ENCODE results near the gene GCC2.
"Not testable (repeated sequence)": the region's sequence is repeated elsewhere in the genome, so short reads cannot be mapped to it uniquely, and the experiment has no call there.

Gene GCC2

DNA sequence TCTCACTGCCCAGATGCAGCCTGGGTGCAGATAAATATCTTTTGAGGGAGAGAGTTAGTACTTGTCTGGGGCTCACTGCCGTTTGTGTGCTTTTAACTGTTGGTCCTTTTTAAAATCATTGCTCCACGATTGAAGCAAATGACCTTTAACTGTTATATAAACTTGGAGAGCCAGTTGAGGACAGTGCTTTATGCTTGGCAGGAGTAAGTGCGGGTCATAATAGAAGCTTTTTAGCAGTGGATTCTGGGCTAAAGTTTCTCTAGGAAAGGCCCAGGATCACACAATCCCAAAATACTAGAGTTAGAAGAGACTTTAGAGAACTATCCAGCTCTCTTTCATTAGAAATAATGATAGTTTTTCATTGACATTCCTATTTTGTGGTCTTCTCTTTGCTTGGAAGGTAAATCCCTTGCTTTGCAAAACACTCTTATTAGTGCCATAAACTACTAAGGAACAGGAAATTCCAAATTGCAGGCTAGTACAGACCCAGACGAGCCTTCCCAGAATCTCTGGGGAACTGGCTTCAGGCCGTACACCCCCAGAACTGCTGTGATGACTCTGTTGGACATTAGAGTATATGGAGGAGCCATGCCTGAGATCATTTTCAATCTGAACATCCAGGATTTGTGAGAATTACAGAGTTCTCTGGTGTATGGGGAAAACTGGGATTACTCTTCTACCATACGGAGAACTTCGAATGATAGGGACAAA lies 104.4 kb downstream of the GCC2 start:
- no peak for DNase-seq (ENCODE audit: low read depth)
- TF ChIP-seq, protein P1, sequence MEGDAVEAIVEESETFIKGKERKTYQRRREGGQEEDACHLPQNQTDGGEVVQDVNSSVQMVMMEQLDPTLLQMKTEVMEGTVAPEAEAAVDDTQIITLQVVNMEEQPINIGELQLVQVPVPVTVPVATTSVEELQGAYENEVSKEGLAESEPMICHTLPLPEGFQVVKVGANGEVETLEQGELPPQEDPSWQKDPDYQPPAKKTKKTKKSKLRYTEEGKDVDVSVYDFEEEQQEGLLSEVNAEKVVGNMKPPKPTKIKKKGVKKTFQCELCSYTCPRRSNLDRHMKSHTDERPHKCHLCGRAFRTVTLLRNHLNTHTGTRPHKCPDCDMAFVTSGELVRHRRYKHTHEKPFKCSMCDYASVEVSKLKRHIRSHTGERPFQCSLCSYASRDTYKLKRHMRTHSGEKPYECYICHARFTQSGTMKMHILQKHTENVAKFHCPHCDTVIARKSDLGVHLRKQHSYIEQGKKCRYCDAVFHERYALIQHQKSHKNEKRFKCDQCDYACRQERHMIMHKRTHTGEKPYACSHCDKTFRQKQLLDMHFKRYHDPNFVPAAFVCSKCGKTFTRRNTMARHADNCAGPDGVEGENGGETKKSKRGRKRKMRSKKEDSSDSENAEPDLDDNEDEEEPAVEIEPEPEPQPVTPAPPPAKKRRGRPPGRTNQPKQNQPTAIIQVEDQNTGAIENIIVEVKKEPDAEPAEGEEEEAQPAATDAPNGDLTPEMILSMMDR (conservative IDR thresholded peaks at IDR 0.05; ENCODE audit: low read depth, low read length): no peak
- no peak overlapping the region for H3K4me3 ChIP-seq (ENCODE audit: low read depth, low read length)

DNA sequence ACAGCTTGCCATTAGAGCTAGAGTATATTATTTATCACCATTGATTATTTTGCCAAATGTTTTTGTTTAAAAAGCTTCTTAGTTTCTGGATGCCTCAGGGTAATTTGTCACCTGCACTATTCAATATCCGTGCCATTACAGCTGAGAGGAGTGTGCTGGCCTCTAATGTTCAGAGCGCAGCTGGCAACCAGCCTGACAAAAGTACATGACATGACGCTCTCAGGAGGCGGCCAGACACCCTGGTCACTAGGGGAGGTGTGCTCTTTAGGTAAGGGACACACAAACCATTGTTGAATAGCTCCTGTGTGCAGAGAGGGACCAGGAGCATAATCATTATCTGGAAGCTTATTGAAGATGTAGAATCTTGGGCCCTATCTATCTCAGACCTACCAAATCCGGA lies 105.5 kb downstream of the GCC2 start:
- no peak overlapping the region for H3K4me3 ChIP-seq (ENCODE audit: low read depth, low read length)
- TF ChIP-seq, protein P1 (conservative IDR thresholded peaks at IDR 0.05; ENCODE audit: low read depth, low read length): no peak
- no peak for DNase-seq (ENCODE audit: low read depth)

DNA sequence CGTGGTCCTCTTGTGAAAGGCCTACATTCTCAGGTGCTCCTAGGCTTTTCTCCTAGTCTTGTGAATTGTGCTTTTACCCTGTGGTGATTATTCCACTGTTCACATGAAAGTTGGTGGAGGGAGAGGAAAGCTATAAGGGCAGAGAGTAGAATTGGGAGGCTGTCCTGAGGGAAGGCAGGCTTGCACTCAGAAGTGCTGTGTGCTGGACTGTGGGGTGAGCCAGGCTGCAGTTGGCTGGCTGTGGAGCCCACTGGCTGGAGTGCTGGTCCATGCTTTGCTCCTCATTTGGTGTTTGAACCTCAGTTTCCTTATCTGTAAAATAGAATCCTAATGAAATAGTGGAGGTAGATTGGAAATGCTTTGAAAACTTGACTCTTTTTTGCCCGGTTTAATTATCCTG lies 106.6 kb downstream of the GCC2 start:
- TF ChIP-seq, protein P1 (conservative IDR thresholded peaks at IDR 0.05; ENCODE audit: low read depth, low read length): no peak

DNA sequence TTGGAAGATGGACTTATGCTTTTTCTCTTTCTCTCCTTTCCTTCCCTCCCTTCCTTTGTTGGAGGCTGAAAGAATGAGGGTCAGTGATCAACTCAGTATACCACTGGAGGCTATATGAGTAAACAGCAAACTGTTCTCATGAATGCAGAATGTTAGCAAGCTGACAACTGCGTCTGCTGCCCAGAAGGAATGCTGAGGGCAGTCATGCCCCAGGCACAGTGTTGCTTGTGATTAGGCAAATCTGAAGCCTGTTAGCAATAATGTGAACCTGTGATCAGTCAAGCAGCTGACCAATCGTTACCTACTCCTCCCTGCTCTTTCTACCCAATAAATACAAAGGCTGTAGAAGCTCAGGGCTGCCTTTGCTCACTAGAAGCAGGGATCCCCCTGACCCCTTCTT lies 107.6 kb downstream of the GCC2 start:
- DNase-seq (ENCODE audit: low read depth): peak; percentile 47
- H3K4me3 ChIP-seq (ENCODE audit: low read depth, low read length): not testable (repeated sequence)

More for the DNA sequence above, 106.6 kb downstream of the GCC2 start:
- no peak overlapping the region for H3K4me3 ChIP-seq (ENCODE audit: low read depth, low read length)
- no peak for DNase-seq (ENCODE audit: low read depth)
